ENCODE measurements around the gene SEZ6L.

DNA sequence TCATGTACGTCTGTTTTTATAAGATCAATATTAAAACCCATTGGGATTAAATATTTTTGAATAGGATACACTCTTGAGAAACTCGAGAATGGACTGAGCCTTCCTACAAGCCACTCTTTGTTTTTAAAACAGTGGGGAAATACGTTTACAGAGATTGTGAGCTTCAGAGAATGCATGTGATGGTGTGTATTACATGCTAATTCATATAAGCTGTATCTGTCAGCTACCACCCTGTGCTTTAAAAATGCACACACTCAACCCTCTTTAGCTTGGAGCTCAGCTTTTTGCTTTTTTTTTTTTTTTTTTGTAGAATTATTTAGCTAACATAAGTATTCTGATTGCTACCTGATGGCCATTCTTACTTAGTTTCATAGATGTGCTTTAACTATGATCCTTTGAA lies 213.5 kb downstream of the SEZ6L start:
- TF ChIP-seq BMI1 (IDR thresholded peaks at IDR 0.05; ENCODE audit: borderline replicate concordance) (no peak), MAX (IDR thresholded peaks at IDR 0.05; ENCODE audit: low read depth, low read length) (no peak), POLR2A (IDR thresholded peaks at IDR 0.05; ENCODE audit: low read depth, low read length) (no peak), HDAC6 (IDR thresholded peaks at IDR 0.05; ENCODE audit: unreplicated experiment) (no peak), EZH2 (IDR thresholded peaks at IDR 0.05; ENCODE audit: borderline replicate concordance, control insufficient read depth, low read depth, low read length) (no peak), YY1 (IDR thresholded peaks at IDR 0.05; ENCODE audit: low read depth, low read length) (no peak), CREB1 (IDR thresholded peaks at IDR 0.05; ENCODE audit: low read depth) (no peak), EP300 (IDR thresholded peaks at IDR 0.05; ENCODE audit: borderline replicate concordance in 1 of 2, control insufficient read depth in 1 of 2, low read depth in 2 of 2, low read length in 2 of 2) (no peak)
- TF ChIP-seq, protein P1, sequence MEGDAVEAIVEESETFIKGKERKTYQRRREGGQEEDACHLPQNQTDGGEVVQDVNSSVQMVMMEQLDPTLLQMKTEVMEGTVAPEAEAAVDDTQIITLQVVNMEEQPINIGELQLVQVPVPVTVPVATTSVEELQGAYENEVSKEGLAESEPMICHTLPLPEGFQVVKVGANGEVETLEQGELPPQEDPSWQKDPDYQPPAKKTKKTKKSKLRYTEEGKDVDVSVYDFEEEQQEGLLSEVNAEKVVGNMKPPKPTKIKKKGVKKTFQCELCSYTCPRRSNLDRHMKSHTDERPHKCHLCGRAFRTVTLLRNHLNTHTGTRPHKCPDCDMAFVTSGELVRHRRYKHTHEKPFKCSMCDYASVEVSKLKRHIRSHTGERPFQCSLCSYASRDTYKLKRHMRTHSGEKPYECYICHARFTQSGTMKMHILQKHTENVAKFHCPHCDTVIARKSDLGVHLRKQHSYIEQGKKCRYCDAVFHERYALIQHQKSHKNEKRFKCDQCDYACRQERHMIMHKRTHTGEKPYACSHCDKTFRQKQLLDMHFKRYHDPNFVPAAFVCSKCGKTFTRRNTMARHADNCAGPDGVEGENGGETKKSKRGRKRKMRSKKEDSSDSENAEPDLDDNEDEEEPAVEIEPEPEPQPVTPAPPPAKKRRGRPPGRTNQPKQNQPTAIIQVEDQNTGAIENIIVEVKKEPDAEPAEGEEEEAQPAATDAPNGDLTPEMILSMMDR (IDR thresholded peaks at IDR 0.05 in 2 of 3, conservative IDR thresholded peaks at IDR 0.05 in 1 of 3; ENCODE audit: control insufficient read depth in 2 of 3, extremely low read depth in 1 of 3, insufficient read depth in 1 of 3, low read depth in 3 of 3, low read length in 3 of 3): no peak
